Measurements from ENCODE around the gene CCDC32.

CCDC32 gene

DNA sequence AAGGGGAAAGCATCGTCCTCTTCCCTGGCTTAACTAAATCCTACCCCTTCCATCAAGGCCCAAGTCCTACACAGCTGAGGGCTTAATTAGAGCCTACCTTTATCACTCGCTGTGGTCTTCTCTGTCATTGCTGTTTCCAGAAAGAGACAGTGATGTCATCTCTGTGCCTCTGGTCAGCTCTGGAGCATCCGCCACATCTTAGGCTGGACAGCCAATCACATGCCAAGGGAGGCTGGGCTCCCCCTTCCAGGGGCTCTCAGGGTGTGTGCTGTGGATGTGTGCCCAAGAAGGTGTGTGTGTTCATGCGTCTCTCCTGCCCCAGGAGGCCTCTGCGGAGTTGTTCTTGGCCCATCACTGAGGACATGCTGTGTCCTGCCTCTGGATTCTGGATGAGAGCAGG lies 51.2 kb downstream of the CCDC32 start:
- no peak for DNase-seq

DNA sequence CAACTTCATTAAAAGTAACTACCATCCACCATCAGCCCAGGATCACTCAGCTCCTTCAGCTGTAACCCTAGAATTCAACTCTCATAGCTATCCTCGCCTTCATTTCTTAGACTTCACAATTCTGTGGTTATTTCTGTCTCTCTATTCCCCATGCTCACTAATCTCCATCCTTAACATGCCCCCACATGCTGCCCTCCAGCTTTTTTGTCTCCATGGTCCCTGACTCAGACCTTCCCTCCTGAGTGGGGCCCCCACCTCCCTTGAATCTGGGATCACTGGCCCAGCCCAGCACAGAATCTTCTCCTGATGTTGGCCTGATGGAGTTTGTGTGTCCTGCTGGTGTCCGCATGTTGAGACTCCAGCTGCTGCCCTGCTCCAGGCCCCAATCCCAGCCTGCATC lies 52.4 kb downstream of the CCDC32 start:
- DNase-seq, result no peak

DNA sequence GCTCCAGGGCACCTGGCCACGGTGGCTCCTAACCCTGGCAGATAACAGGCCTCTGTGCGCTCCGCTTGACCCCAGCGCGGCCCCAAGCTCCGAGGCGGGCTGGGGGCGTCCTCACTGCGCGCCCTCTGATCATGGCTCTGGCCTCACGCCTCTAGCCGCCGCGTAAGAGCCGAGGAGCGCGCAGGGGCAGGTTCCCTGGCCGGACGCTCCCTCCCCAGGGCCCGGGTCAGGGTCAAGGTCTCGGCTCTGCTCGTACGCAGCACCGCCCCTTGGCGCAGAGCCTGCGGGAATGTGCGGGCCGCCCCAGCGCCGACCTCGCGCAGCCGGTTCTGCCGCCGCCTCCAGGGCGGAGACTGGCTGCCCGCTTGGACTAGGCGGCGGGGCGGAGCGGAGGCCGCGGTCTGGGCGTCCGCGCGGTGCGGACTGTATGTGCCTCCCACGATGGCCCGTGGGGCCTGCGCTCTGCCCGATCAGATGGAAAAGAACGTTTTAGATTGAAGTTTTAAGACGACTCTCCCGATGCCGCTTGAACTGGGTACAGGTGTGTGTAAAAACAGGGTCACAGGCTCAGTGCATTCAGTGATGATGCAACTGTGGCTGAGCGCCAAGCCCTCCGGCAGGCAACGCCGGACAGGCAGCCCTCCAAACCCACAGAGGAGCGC lies 53.2 kb downstream of the CCDC32 start:
- peak in 36 of 58 donors; percentile 1 to 67 (median 14) for DNase-seq

DNA sequence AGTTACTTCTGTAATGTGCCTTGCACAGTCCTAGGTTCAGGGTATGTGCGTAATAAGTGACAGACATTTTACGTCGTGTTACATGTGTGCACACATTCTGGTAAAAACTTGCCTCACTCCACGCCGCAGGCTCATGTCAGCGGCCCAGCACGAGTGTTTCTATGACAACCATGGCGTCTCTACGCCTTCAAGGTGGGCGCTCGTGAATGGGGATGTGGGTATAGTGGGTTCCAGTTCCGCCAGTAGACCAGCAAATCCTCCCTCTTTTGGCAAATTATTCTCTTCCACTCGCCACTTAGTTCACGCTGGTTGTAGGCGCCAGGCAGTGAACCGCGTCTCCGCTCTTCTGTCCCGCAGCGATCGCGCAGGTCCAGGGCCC lies 53.8 kb downstream of the CCDC32 start:
- peak in 3 of 58 donors; percentile 17 to 49 (median 26) for DNase-seq

DNA sequence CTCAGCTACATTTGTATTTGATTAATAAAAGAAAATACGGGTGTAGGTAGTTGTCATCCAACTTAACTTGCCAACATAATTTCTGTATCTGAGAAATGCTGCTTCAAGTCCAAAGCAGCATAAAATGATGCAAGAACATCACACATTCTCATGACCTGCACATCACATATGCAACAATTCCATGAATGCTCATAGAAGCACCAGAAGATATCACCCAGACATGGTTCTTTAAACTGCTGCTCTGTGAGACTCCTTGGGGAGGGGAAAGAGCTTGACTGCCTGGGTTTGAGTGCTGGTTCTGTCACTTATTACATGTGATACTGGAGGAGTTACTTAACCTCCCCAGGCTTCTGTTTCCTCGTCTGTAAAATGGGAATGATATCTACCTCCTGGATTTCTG lies 54.6 kb downstream of the CCDC32 start:
- no peak for DNase-seq

DNA sequence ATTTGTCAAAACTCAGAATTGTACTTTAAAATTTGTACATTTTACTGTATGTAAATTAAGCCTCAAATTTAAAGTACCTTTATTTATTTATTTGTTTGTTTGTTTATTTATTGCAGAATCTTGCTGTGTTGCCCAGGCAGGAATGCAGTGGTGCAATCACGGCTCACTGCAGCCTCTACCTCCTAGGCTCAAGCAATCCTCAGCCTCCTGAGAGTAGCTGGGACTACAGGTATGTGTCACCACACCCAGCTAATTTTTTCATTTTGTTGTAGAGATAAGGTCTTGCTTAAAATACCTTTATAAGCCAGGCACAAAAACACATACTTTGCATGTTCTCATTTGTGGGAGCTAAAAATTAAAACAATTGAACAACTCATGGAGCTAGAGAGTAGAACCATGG lies 56.6 kb downstream of the CCDC32 start:
- no peak for DNase-seq

DNA sequence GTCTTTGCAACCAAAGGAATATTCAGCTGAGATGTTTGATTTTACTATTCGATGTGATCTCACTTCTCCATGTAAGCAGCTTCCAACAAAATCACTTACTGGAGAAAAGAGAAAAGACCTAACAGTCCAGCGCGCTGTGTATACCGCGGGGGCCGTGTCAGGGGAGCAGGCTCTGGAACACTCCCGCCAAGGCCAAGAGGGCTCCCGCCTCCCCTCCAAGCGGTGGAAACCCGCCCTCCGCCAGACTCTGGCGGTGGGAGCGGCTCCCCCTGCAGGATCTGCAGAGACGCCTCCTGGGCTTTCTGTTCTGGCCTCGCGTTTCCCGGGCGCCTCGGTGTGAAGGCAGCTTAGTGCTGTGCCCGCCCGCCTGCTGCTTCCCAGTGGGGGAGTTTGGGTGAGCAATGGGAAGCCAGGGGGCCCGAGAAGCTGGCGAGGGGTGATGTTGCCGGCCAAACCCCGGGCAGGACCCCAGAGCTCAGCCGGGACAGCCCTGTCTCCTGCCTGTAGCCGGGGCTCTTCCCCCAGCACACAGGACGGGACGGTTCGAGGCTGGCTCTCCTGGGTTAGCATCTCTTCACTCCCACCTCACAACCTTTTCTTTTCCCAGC lies 57.8 kb downstream of the CCDC32 start:
- peak in 53 of 58 donors; percentile 5 to 75 (median 41) for DNase-seq
